HG03066 (cell line): ENCODE data around the gene TPH1.

ENCODE experiments used
- ATAC-seq: cut with Tn5 transposase; IDR thresholded peaks from one replicate; pipeline ENCODE4 v1.9.1; 2021; ENCODE audit warnings: low read depth; ENCODE audit not compliant: unreplicated experiment

The TPH1 gene

GRCh38 chr11:18046116-18046777 lies at the start of gene TPH1:
Gene TPH1, minus strand, starts transcription at chr11:18046269. Its CDS starts 5,507 bp downstream, at chr11:18040762.
- ATAC-seq: no peak

GRCh38 chr11:18093959-18094358 lies 47.9 kb upstream of the TPH1 start:
- no peak for ATAC-seq

DNA sequence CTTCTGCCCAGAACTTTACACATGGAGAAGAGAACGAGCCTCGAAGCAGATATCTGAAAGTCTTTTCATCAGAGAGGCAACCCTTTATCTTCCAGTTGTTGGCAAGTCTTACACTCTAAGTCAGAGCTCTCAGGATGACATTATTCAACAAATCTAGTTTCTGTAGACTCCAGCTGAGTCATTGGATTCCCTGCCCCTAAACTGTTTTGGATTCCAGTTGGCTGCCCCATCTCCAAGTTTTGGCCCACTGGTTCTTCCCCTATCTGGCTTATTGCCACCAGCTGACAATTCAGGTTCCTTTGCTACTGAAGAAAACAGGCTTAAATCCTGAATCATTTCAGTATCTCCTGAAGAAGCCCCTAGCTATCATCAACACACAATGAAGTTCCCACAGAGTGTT lies 45.7 kb upstream of the TPH1 start:
- no peak for ATAC-seq

DNA sequence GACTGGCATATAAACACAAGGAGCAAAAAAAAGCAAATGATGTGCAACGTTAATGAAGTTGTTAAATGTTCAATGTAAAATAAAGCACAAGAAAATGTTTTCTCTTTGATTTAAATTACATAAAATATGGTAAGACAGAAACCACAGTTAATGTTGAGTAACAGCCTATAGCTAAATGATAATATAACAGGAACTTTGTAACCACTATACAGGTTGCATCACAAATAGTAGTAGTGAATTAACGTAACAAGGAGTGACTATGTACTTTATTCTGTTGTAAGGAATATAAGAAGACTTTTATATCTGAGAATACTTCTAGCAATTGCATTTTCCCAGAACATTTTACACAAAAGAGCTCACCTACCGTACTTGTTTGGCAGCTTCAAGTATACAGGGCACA lies 42.9 kb upstream of the TPH1 start:
- no peak for ATAC-seq

DNA sequence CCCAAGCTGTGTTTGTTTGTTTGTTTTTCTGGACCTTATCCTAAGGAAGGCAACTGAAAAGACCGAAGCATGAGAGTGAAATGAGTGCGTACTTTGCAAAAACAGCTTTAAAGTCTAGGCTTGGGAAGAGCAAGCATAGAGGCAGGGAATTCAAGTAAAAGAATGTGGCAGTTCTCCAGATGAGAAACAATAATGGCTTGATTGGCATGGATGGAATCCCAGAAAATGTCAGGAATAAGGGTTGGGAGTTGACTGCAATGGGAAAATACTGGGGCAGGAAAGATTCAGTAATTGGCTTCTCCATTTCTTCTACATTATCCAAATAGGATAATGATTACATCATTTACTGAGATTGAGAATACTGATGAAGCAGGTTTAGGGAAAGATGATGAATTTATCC lies 42.3 kb upstream of the TPH1 start:
- no peak for ATAC-seq

- ATAC-seq: no peak
Observed at GRCh38 chr11:18081551-18081950, 35.5 kb upstream of the TPH1 start.

GRCh38 chr11:18080451-18080850 lies 34.4 kb upstream of the TPH1 start:
- no peak for ATAC-seq

DNA sequence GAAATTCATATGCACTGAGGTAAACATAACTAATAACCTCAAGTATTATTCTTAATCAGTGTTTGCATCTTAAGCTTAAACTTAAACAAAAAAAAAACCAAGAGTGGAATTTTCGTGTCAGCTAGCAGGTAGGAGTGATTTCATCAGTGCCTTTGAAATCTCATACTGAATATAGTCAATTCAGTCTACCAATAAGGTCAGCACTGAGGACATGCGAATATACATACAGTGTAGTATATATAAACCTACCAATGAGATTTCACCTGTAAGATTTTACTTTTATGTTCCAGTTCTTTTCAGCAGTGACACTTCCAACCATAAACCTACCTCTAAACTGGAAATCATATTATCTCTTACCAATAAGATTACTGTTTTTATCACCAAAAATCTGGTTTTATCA lies 32.8 kb upstream of the TPH1 start:
- no peak for ATAC-seq

GRCh38 chr11:18075444-18075843 lies 29.4 kb upstream of the TPH1 start:
- ATAC-seq: no peak

GRCh38 chr11:18071098-18071705 lies 25.1 kb upstream of the TPH1 start:
- ATAC-seq: no peak

DNA sequence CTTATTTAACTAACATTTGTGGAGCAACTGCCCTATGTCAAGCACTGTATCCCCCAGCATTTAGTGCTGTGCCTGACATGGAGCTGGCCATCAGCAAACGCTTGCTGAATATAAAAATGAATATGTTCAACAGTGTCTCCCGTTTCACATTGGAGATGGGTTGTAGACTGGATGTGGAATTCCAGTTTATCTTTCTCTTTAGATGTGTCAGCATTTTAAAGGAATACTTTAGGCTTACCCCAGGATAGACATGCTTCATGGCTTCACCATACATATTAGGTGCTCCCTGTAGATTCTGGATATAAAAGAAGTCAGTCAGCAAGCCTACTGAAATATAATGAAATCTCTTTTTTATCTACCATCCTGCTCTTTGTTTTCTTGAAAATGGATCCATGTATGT lies 21.3 kb upstream of the TPH1 start:
- no peak for ATAC-seq

GRCh38 chr11:18066626-18067025 lies 20.6 kb upstream of the TPH1 start:
- ATAC-seq: no peak

- ATAC-seq: no peak
Observed at GRCh38 chr11:18065572-18065971, 19.5 kb upstream of the TPH1 start.

DNA sequence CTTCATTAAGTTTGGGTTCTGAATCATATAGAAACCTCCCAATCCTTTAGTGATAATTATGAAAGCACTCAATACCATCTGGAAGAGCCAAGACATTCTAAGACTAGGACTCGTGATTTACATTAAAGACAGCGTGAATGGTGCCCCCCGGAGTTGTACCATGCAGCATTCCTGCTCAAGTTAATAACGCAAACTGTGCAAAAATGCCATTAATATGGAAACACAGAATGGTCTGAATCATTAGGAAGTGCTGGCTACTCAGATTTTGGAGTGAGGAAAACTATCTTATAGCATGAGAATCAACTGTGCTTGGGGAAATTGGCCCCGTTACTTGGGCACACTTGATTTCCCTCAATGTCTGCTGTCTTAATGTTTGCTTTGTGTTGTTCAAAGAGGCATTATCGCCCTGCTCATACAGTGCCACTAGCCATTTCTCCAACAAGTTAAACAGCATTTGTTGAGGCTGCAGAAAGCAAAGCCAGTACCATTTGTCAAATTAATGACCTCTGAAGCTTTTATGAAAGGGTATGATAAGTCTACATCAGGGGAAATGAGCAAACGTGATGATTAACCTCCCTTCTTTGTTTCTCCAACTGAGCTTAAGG lies 18.5 kb upstream of the TPH1 start:
- no peak for ATAC-seq

GRCh38 chr11:18063862-18064434 lies 17.9 kb upstream of the TPH1 start:
- ATAC-seq: no peak

DNA sequence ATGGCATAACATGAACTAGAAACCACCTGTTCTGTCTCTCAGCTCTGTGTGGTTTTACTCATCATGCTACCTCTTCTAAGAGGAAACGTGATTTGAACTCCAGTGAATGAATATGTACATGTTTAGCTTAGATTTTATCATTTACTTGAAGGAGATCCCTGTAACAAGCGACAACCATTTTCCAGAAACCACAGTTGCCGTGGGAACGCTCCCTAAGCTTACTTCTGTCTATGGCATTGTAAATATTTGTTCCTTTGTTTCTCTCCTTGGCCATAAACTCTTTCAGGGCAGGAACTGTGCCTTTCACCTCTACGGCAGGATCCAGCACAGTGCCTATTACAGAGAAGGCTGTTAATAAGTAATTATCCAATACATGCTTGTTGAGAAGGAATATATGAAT lies 17.1 kb upstream of the TPH1 start:
- ATAC-seq: no peak

GRCh38 chr11:18061351-18061750 lies 15.3 kb upstream of the TPH1 start:
- no peak for ATAC-seq

GRCh38 chr11:18056561-18057181 lies 10.6 kb upstream of the TPH1 start:
- no peak for ATAC-seq

DNA sequence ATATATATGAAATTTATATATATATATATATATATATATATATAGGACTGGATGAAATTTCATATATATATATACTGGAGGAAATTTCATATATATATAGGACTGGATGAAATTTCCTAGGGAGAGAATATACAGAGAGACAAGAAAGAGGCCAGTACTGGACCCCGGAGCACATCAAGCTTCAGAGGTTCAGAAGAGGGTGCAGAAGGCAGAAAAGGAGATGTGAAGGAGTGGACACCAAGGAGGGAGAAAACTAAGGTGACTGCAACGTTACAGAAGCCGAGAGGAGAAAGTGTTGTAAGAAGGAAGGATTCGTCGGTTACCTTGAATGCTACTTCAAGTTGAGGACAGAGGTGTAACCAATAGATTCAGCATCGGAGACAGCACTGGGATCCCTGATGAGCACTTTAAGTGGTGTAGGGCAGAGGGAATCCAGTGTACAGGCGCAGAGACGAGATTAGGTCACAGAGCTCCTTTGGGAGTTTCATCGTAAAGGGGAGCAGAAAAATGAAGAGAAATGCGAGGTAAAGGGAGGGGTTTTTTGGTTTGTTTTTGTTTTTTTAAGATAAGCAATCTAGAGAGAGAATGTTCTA lies 8.5 kb upstream of the TPH1 start:
- no peak for ATAC-seq

DNA sequence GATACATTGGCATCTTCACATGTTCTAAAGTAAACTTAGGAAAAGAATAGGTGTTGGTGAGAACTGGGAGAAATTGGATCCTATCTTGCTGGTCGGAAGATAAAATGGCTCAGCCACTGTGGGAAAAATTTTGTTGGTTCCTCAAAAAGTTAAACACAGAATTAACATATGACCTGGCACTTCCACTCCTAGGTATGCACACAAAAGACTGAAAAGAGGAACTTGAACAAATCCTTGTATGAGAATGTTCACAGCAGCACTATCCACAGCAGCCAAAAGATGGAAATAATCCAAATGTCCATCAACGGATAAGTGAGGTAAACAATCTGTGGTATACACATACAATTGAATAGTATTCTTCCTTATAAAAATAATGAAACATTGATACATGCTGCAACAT lies 4.8 kb upstream of the TPH1 start:
- ATAC-seq: no peak

- no peak for ATAC-seq
Observed at GRCh38 chr11:18036456-18036855, 9.6 kb downstream of the TPH1 start.
